ENCODE measurements around the gene ATAD1.

Gene ATAD1

GRCh38 chr10:87702260-87702972 is 115.6 kb downstream of the ATAD1 start:
- Histone ChIP-seq H3K27me3 (ENCODE audit: insufficient read depth, low read length) (no peaks in the 10 kb centered on the region), H3K9ac (ENCODE audit: low read length) (no peak overlapping the region), H3K4me2 (ENCODE audit: low read length) (no peak overlapping the region), H3K9me3 (ENCODE audit: low read length) (no peaks in the 10 kb centered on the region), H3K4me3 (ENCODE audit: low read depth, low read length, poor library complexity, severe bottlenecking) (no peak overlapping the region), H3K36me3 (ENCODE audit: insufficient read depth, low read length) (no peaks in the 10 kb centered on the region), H3K9me2 (ENCODE audit: low read depth, low read length) (no peaks in the 10 kb centered on the region), H3K79me2 (ENCODE audit: insufficient read depth, low read length) (no peaks in the 10 kb centered on the region), H3K4me1 (ENCODE audit: insufficient read depth, low read length, severe bottlenecking) (no peaks in the 10 kb centered on the region), H4K20me1 (ENCODE audit: insufficient read depth, low read length) (no peaks in the 10 kb centered on the region), H3K27ac (ENCODE audit: low read depth, low read length, poor library complexity, severe bottlenecking) (no peak overlapping the region), H2AFZ (ENCODE audit: low read length) (no peak overlapping the region), H3F3A (ENCODE audit: insufficient read depth, low read length) (no peaks in the 10 kb centered on the region)
- TF ChIP-seq EZH2 (IDR thresholded peaks at IDR 0.05; ENCODE audit: borderline replicate concordance, low read length) (no peak), CTCF (IDR thresholded peaks at IDR 0.05; ENCODE audit: low read length) (no peak)

All from OCI-LY1 (cell line).